A673 (cell line): ENCODE data around the gene VCAN. TPM values are rescaled to one million over a fixed set of nuclear protein-coding genes. Genes with fewer than 3 reads are reported as not detected.
A peak's percentile ranks its signal among the peaks of the same experiment; 100 is the strongest.

ENCODE experiments used
- BruUV-seq: library from RNA; stranded (reverse); fragments of 400-500 nt; replicated peaks from 2 replicates; lab custom pipeline; 2021; lab: Mats Ljungman, UMichigan
- CTCF ChIA-PET: fragments of 300-600 bp; sonication (Branson Sonifier 250); formaldehyde crosslinking; loops from one replicate; lab custom pipeline; 2022; ENCODE audit warnings: antibody characterized with exemption; lab: Charles Lee
- POLR2A ChIA-PET: fragments of 300-600 bp; sonication (Branson Sonifier 250); formaldehyde crosslinking; loops from one replicate; lab custom pipeline; 2022; ENCODE audit warnings: antibody characterized with exemption; ENCODE audit not compliant: low non-redundant PET; lab: Charles Lee
- DNase-seq: peaks from one replicate; pipeline ENCODE4 v3.0.0-alpha.2; 2015; ENCODE audit warnings: low spot score
- H3K27ac ChIP-seq: fragments of 200-600 bp; sonication (generic); 2 replicates; pipeline ENCODE4 v1.5.1; 2016; ENCODE audit warnings: mixed run types, low read depth, mild to moderate bottlenecking, mixed read lengths, antibody characterized with exemption, low read length; ENCODE audit not compliant: poor library complexity, severe bottlenecking
- H3K27me3 ChIP-seq: fragments of 200-600 bp; sonication (generic); replicated peaks from 2 replicates; pipeline ENCODE4 v1.6.1; 2017; ENCODE audit warnings: mixed run types, low read depth, mild to moderate bottlenecking, mixed read lengths, antibody characterized with exemption, low read length; ENCODE audit not compliant: insufficient read depth, poor library complexity
- H3K36me3 ChIP-seq: fragments of 200-600 bp; sonication (generic); 2 replicates; pipeline ENCODE4 v1.6.1; 2016; ENCODE audit warnings: mixed run types, mild to moderate bottlenecking, mixed read lengths, antibody characterized with exemption, low read length; ENCODE audit not compliant: insufficient read depth, poor library complexity, severe bottlenecking
- H3K4me1 ChIP-seq: fragments of 200-600 bp; sonication (generic); 2 replicates; pipeline ENCODE4 v1.6.1; 2017; ENCODE audit warnings: mixed run types, mild to moderate bottlenecking, mixed read lengths, antibody characterized with exemption, low read length; ENCODE audit not compliant: insufficient read depth, poor library complexity, severe bottlenecking
- H3K4me3 ChIP-seq: fragments of 200-600 bp; sonication (generic); 2 replicates; pipeline ENCODE4 v1.5.1; 2016; ENCODE audit warnings: low read depth, mixed run types, mild to moderate bottlenecking, mixed read lengths, low read length; ENCODE audit not compliant: poor library complexity, severe bottlenecking
- H3K9me3 ChIP-seq: fragments of 200-600 bp; sonication (generic); 2 replicates; pipeline ENCODE4 v1.6.1; 2016; ENCODE audit warnings: mixed run types, low read depth, mild to moderate bottlenecking, mixed read lengths, antibody characterized with exemption, low read length; ENCODE audit not compliant: poor library complexity, severe bottlenecking
- EZH2 ChIP-seq: fragments of 200-600 bp; sonication (generic); IDR thresholded peaks from 2 replicates; pipeline ENCODE4 v1.6.1; 2017; ENCODE audit warnings: borderline replicate concordance, low read depth, mild to moderate bottlenecking, mixed read lengths, antibody characterized with exemption, low read length; ENCODE audit not compliant: poor library complexity, severe bottlenecking
- intact Hi-C: fragments of 100-400 bp; cut with micrococcal nuclease; formaldehyde crosslinking; loops from one replicate; pipeline ENCODE4 v1.10.0; 2022; ENCODE audit not compliant: unreplicated experiment
- total RNA-seq: library from RNA; stranded (reverse); gene quantifications from 2 replicates; pipeline ENCODE4 v1.2.3, GENCODE V29; 2021
- TF ChIP-seq, protein P1 (sequence below): fragments of 300-800, 200-600 bp; sonication (generic); conservative IDR thresholded peaks from 2 replicates; pipeline ENCODE4 v1.5.1; 2017; ENCODE audit warnings: low read depth, mild to moderate bottlenecking, antibody characterized with exemption, low read length, moderate library complexity, mixed read lengths

The VCAN gene
- total RNA-seq, 1 experiment from 2014 or later = 0.90 TPM

DNA sequence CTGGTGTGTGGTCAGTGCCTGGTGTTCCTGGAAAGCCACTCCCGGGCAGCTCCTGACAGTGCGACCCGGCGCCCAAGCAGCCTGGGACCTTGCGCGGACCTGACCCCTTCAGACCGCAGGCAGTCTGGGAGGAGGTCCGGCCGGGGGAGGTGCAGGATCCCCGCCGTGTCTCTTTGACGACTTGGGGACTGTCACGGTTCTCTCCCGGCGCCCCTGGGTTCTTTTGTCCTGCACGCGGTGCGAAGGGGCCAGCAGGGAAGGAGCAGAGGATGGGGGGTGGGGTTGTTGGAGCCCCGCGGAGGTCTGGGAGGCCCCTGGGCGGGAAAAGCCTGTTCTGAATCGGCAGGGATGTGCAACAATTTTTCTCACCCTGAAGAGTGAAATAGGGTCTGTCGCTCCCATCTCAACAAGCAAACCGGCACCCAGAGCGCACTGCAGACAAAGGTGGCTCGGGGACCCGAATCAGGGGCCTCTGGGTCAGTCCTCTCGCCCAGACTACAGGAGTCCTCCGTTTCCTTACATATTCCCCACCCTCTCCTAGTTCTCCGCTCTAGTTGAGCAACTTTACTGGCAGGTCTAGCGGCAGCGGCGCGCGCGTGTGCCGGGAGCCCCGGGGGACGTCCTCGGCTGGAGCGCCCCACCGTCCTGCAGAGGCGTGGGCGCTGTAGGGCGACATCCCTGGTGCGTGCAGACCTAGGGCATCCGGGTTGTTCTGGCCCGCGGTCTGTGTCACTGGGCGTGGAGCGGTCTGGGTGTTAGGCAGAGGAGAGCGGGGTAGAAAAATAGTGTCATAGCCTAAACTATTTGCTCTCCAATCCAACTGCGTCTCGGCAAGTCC lies 1.2 kb downstream of the VCAN start:
- Histone ChIP-seq H3K36me3 (no peaks in the 10 kb centered on the region), H3K27ac (no peak overlapping the region), H3K4me3 (peak overlapping the region; percentile 45), H3K4me1 (peaks cover 44% of the 10 kb centered on the region), H3K27me3 (peaks cover 57% of the 10 kb centered on the region), H3K9me3 (no peaks in the 10 kb centered on the region)
- DNase-seq = no peak
- no TSS peak for BruUV-seq
- intact Hi-C loops = loop anchor here (5.0 kb wide), 2 partner anchors 830 to 1120 kb away; no protein-coding TSS in a partner anchor
- peak; percentile 71 for TF ChIP-seq EZH2
- TF ChIP-seq, protein P1, sequence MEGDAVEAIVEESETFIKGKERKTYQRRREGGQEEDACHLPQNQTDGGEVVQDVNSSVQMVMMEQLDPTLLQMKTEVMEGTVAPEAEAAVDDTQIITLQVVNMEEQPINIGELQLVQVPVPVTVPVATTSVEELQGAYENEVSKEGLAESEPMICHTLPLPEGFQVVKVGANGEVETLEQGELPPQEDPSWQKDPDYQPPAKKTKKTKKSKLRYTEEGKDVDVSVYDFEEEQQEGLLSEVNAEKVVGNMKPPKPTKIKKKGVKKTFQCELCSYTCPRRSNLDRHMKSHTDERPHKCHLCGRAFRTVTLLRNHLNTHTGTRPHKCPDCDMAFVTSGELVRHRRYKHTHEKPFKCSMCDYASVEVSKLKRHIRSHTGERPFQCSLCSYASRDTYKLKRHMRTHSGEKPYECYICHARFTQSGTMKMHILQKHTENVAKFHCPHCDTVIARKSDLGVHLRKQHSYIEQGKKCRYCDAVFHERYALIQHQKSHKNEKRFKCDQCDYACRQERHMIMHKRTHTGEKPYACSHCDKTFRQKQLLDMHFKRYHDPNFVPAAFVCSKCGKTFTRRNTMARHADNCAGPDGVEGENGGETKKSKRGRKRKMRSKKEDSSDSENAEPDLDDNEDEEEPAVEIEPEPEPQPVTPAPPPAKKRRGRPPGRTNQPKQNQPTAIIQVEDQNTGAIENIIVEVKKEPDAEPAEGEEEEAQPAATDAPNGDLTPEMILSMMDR = no peak
- ChIA-PET CTCF (interaction anchor here (0.6 to 1.0 kb wide), 4 partner anchors 247 to 1123 kb away, joined by 3 read pairs; no protein-coding TSS in a partner anchor), POLR2A (no interaction called here)

DNA sequence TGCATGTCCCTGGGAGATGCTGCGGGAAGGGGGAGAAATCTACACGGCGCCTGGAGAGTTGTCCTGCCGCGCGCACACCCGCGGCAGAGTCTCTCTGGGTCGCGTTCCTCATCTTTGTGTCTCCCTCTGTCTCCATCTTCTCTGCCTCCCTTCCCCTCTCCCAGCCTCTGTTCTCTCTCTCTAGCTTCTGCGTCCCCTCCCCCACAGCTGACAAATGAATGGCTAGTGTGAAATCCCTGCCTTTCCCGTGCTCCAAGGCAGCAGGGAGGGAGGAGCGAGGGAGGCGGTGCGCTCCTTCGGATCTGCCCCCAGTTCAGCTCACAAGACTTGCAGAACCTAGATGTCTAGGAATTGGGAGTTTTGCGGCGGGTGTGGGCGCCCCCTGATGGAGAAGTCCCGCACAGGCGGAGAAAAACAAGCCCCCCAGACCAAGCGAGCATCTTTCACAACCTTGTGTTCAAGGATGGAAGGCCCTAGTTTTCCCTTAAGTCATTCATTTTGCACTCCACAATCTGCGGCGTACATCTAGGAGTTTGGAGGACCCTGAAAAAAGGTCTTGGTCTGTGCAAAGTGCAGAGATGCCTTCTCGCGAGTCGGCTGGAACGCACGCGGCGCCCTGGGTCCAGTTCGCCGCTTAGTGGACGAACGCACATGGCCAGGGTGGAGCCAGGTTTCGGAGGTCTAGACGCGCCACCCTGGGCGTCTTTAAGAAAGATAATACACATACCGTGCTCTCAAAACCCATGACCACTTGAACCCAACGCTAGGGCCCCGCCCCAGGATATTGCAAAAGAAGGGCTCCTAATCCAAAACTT lies 2.0 kb downstream of the VCAN start:
- DNase-seq = peak; percentile 93
- Histone ChIP-seq H3K27me3 (peaks cover 48% of the 10 kb centered on the region), H3K27ac (no peak overlapping the region), H3K4me3 (peak overlapping the region; percentile 45), H3K36me3 (no peaks in the 10 kb centered on the region), H3K9me3 (no peaks in the 10 kb centered on the region), H3K4me1 (peaks cover 44% of the 10 kb centered on the region)
- TF ChIP-seq, protein P1 = peak; percentile 91
- TF ChIP-seq EZH2 = no peak
- BruUV-seq = no TSS peak
- POLR2A ChIA-PET = interaction anchor here (0.6 kb wide), 1 partner anchor 1890 kb away, joined by 5 read pairs; no protein-coding TSS in a partner anchor
- intact Hi-C loops = loop anchor here (5.0 kb wide), 2 partner anchors 831 to 1121 kb away; no protein-coding TSS in a partner anchor
- CTCF ChIA-PET = interaction anchor here (0.6 to 0.7 kb wide), 3 partner anchors 248 to 1123 kb away, joined by 3 read pairs; no protein-coding TSS in a partner anchor

DNA sequence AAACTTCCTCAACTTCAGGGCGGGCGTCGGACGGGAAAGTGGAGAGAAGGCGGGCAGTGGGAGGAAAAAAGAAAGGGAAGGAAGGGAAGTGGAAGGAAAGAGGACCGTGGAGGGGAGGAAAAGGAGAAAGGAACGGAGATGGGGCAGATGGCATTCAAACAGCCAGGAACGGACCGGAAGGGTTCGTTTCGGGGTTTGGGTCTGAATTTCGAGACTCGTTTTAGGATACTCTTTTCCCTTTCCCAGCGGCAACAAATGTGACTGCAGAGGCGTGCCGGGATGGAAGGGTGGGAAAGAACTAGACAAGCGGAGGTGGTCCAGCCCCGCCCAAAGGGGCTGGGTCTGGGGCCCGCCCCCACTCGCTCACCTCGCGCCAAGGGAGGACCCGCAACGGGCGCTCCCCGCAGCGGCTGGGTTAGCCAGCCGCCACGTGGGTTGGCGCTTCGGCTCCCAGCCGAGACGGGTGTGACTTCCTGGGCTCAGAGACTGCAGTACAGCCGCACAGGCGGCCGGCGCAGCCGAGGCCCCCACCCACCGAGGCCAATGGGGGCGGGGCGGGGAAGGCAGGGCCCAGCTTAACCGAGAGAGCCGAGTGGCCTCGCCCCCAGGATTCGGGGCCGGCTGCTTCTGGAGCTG lies 2.7 kb downstream of the VCAN start:
- H3K36me3 ChIP-seq = no peaks in the 10 kb centered on the region
- peak overlapping the region; percentile 45 for H3K4me3 ChIP-seq
- H3K9me3 ChIP-seq = no peaks in the 10 kb centered on the region
- H3K27ac ChIP-seq = no peak overlapping the region
- POLR2A ChIA-PET = interaction anchor here (0.6 kb wide), 1 partner anchor 1891 kb away, joined by 5 read pairs; no protein-coding TSS in a partner anchor
- CTCF ChIA-PET = no interaction called here
- H3K4me1 ChIP-seq = peaks cover 44% of the 10 kb centered on the region
- DNase-seq = peak; percentile 80
- intact Hi-C loops = loop anchor here (5.0 kb wide), 2 partner anchors 832 to 1122 kb away; no protein-coding TSS in a partner anchor
- no peak for TF ChIP-seq EZH2
- TF ChIP-seq, protein P1 = no peak
- peaks cover 44% of the 10 kb centered on the region for H3K27me3 ChIP-seq
- BruUV-seq = no TSS peak
